HCT116 (cell line): ENCODE results near the gene DAGLA. TPM values are rescaled to one million over a fixed set of nuclear protein-coding genes. Genes with fewer than 3 reads are reported as not detected.

Source experiments
- ATAC-seq: fragments of 200-7000 bp; cut with Tn5 transposase; 2 replicates; pipeline ENCODE4 v1.9.1; 2020; ENCODE audit warnings: mild to moderate bottlenecking, moderate library complexity
- BruUV-seq: library from RNA; stranded (reverse); fragments of 400-500 nt; replicated peaks from 2 replicates; lab custom pipeline; 2021; lab: Mats Ljungman, UMichigan
- CTCF ChIA-PET: fragments of 300-600 bp; sonication (Branson Sonifier 250); formaldehyde crosslinking; loops from one replicate; lab custom pipeline; 2021; ENCODE audit warnings: antibody characterized with exemption; lab: Charles Lee
- POLR2A ChIA-PET: fragments of 300-600, 350-600 bp; sonication (Branson Sonifier 250); formaldehyde crosslinking; loops from one replicate; lab custom pipeline; 2021; ENCODE audit warnings: antibody characterized with exemption; lab: Charles Lee
- RAD21 ChIA-PET, 2 experiments: fragments of 300-600 bp; sonication (Branson Sonifier 250); formaldehyde crosslinking; loops; one replicate each; lab custom pipeline; 2023; ENCODE audit warnings: low total read pairs in 2 of 2; ENCODE audit not compliant: uncharacterized antibody in 2 of 2, unreplicated experiment in 2 of 2, low non-redundant PET in 1 of 2; lab: Charles Lee
- DNase-seq: peaks from one replicate; pipeline ENCODE4 v3.0.0-alpha.2; 2010; ENCODE audit warnings: low read depth, low spot score
- H2AFZ ChIP-seq: fragments of 200-600 bp; shearing (Covaris generic), sonication (generic); 2 replicates; pipeline ENCODE4 v1.6.1; 2017; ENCODE audit warnings: low read depth, mixed run types, mixed read lengths, antibody characterized with exemption, low read length; ENCODE audit not compliant: poor library complexity, severe bottlenecking
- H3K27ac ChIP-seq: 2 replicates; pipeline ENCODE4 v1.5.1; 2012; ENCODE audit warnings: low read depth, low read length
- H3K27me3 ChIP-seq: fragments of 200-600 bp; sonication (generic); 2 replicates; pipeline ENCODE4 v1.6.1; 2016; ENCODE audit warnings: mixed run types, low read length, mixed read lengths; ENCODE audit not compliant: insufficient read depth
- H3K36me3 ChIP-seq, 2 experiments: fragments of 200-500 bp in 1 of 2; fragments of 200-600 bp in 1 of 2; sonication (Bioruptor generic) in 1 of 2; sonication (generic) in 1 of 2; 2 replicates each; pipeline versions ENCODE4 v1.5.1 to v1.6.1; 2014 to 2016; ENCODE audit warnings: low read length in 2 of 2, inconsistent platforms in 1 of 2, mixed read lengths in 1 of 2, mixed run types in 1 of 2; ENCODE audit not compliant: insufficient read depth in 2 of 2, control insufficient read depth in 1 of 2
- H3K4me1 ChIP-seq, 2 experiments: fragments of 200-600 bp in 1 of 2; sonication (generic) in 1 of 2; 2 replicates each; pipeline versions ENCODE4 v1.5.1 to v1.6.1; 2012 to 2017; ENCODE audit warnings: low read length in 2 of 2, inconsistent platforms in 1 of 2, mild to moderate bottlenecking in 1 of 2, mixed read lengths in 1 of 2, mixed run types in 1 of 2, moderate library complexity in 1 of 2; ENCODE audit not compliant: insufficient read depth in 2 of 2, control insufficient read depth in 1 of 2
- H3K4me2 ChIP-seq: fragments of 200-600 bp; sonication (generic); 2 replicates; pipeline ENCODE4 v1.6.1; 2017; ENCODE audit warnings: mixed run types, low read length, mixed read lengths
- H3K4me3 ChIP-seq, 2 experiments: fragments of 200-600 bp in 1 of 2; sonication (generic) in 1 of 2; replicated peaks in 1 of 2; 2 replicates each; pipeline ENCODE4 v1.5.1; 2011 to 2016; ENCODE audit warnings: low read length in 2 of 2, control low read depth in 1 of 2, low read depth in 1 of 2, mild to moderate bottlenecking in 1 of 2, mixed read lengths in 1 of 2, mixed run types in 1 of 2
- H3K79me2 ChIP-seq: fragments of 200-600 bp; sonication (generic); 2 replicates; pipeline ENCODE4 v1.6.1; 2017; ENCODE audit warnings: mild to moderate bottlenecking, mixed run types, low read length, moderate library complexity, mixed read lengths; ENCODE audit not compliant: insufficient read depth
- H3K9ac ChIP-seq: fragments of 200-600 bp; sonication (generic); 2 replicates; pipeline ENCODE4 v1.6.1; 2016; ENCODE audit warnings: low read length, mixed read lengths
- H3K9me2 ChIP-seq: fragments of 200-600 bp; sonication (generic), shearing (Covaris generic); 2 replicates; pipeline ENCODE4 v1.6.1; 2017; ENCODE audit warnings: mixed run types, mild to moderate bottlenecking, moderate library complexity; ENCODE audit not compliant: insufficient read depth
- H3K9me3 ChIP-seq, 2 experiments: fragments of 200-500 bp in 1 of 2; fragments of 200-600 bp in 1 of 2; sonication (Bioruptor generic) in 1 of 2; sonication (generic) in 1 of 2; 2 replicates each; pipeline ENCODE4 v1.6.1; 2014 to 2017; ENCODE audit warnings: low read length in 2 of 2, mixed read lengths in 2 of 2, inconsistent platforms in 1 of 2, low read depth in 1 of 2, mild to moderate bottlenecking in 1 of 2, mixed run types in 1 of 2, moderate library complexity in 1 of 2; ENCODE audit not compliant: control insufficient read depth in 1 of 2, insufficient read depth in 1 of 2
- H4K20me1 ChIP-seq: fragments of 200-600 bp; sonication (generic), shearing (Covaris generic); 2 replicates; pipeline ENCODE4 v1.6.1; 2017; ENCODE audit warnings: mixed run types, mild to moderate bottlenecking, moderate library complexity; ENCODE audit not compliant: insufficient read depth
- ATF3 ChIP-seq: IDR thresholded peaks from 2 replicates; pipeline ENCODE4 v1.6.1; 2012
- CBX3 ChIP-seq: IDR thresholded peaks from 2 replicates; pipeline ENCODE4 v1.6.1; 2012; ENCODE audit warnings: low read depth
- CTCF ChIP-seq, 3 experiments: fragments of 200-600 bp in 1 of 3; sonication (generic) in 1 of 3; IDR thresholded peaks in 2 of 3; conservative IDR thresholded peaks in 1 of 3; 2 replicates each; pipeline ENCODE4 v1.5.1; 2012 to 2017; ENCODE audit warnings: low read depth in 2 of 3, low read length in 2 of 3, antibody characterized with exemption in 1 of 3, borderline replicate concordance in 1 of 3, control low read depth in 1 of 3, mild to moderate bottlenecking in 1 of 3, mixed read lengths in 1 of 3, mixed run types in 1 of 3, moderate library complexity in 1 of 3; ENCODE audit not compliant: insufficient read depth in 1 of 3
- EZH2 ChIP-seq: fragments of 200-600 bp; sonication (generic); IDR thresholded peaks from 2 replicates; pipeline ENCODE4 v1.6.1; 2017; ENCODE audit warnings: antibody characterized with exemption, mixed run types
- JUND ChIP-seq: IDR thresholded peaks from 2 replicates; pipeline ENCODE4 v1.6.1; 2012
- RAD21 ChIP-seq: IDR thresholded peaks from 2 replicates; pipeline ENCODE4 v1.6.1; 2012; ENCODE audit warnings: low read depth, mild to moderate bottlenecking
- SRF ChIP-seq: IDR thresholded peaks from 2 replicates; pipeline ENCODE4 v1.6.1; 2012; ENCODE audit warnings: low read depth
- YY1 ChIP-seq: IDR thresholded peaks from 2 replicates; pipeline ENCODE4 v1.6.1; 2011; ENCODE audit warnings: low read length, low read depth, moderate library complexity, mild to moderate bottlenecking; ENCODE audit not compliant: insufficient replicate concordance; ENCODE audit errors: extremely low read depth
- intact Hi-C: fragments of 100-400 bp; cut with micrococcal nuclease; formaldehyde crosslinking; loops from 2 replicates; pipeline ENCODE4 v1.10.0; 2022
- total RNA-seq: library from RNA; stranded (reverse); gene quantifications from one replicate; pipeline ENCODE4 v1.2.1, GENCODE V29; 2021; ENCODE audit not compliant: unreplicated experiment
- TF ChIP-seq, protein P1 (sequence below): IDR thresholded peaks from 2 replicates; pipeline ENCODE4 v1.6.1; 2012; ENCODE audit warnings: low read depth
- TF ChIP-seq, protein P2 (sequence below): IDR thresholded peaks from 2 replicates; pipeline ENCODE4 v1.6.1; 2011; ENCODE audit warnings: mild to moderate bottlenecking, low read length, moderate library complexity; ENCODE audit not compliant: insufficient replicate concordance; ENCODE audit errors: extremely low read depth

The DAGLA gene
- total RNA-seq, 1 experiment from 2014 or later = 2.7 TPM

DNA sequence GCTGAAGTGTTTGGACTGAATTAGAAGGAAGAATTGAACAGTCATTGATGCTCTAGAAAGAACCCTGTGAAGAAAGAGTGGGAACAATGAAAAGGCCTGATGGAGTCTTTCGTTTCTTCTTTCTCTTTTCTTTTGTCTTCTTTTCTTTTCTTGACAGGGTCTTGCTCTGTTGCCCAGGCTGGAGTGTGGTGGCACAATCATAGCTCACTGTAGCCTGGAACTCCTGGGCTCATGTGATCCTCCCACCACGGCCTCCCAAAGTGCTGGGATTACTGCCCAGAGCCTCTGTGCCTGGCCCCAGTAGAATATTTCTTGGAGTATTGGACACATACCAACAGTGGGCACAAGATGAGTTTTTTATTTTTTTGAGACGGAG, 113.6 kb downstream of the DAGLA start (continued):
- TF ChIP-seq, protein P1, sequence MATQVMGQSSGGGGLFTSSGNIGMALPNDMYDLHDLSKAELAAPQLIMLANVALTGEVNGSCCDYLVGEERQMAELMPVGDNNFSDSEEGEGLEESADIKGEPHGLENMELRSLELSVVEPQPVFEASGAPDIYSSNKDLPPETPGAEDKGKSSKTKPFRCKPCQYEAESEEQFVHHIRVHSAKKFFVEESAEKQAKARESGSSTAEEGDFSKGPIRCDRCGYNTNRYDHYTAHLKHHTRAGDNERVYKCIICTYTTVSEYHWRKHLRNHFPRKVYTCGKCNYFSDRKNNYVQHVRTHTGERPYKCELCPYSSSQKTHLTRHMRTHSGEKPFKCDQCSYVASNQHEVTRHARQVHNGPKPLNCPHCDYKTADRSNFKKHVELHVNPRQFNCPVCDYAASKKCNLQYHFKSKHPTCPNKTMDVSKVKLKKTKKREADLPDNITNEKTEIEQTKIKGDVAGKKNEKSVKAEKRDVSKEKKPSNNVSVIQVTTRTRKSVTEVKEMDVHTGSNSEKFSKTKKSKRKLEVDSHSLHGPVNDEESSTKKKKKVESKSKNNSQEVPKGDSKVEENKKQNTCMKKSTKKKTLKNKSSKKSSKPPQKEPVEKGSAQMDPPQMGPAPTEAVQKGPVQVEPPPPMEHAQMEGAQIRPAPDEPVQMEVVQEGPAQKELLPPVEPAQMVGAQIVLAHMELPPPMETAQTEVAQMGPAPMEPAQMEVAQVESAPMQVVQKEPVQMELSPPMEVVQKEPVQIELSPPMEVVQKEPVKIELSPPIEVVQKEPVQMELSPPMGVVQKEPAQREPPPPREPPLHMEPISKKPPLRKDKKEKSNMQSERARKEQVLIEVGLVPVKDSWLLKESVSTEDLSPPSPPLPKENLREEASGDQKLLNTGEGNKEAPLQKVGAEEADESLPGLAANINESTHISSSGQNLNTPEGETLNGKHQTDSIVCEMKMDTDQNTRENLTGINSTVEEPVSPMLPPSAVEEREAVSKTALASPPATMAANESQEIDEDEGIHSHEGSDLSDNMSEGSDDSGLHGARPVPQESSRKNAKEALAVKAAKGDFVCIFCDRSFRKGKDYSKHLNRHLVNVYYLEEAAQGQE = no peak

DNA sequence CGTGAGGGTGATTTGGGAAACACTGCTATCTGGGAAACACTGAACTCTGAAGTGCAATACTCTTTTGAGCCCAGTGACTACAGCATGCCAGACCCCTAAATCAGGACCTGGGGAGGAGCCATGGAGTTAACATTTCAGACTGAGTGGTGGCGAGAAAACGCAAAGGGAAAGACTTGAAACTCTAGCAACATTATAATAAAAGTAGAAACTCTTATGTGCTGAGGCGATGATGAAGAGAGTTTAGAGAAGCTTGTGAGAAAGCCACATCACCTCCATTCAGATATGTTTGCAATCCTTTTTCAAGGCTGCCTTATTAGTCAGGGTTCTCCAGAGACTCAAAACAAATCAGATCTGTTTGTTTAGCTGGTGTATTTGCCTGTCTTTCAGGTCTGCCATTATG, 114.4 kb downstream of the DAGLA start:
- H3K27me3 ChIP-seq = no peaks in the 10 kb centered on the region
- ChIA-PET POLR2A (interaction anchor here (2.8 kb wide), 1 partner anchor 20 kb away, joined by 14 read pairs; no protein-coding TSS in a partner anchor), RAD21 (no interaction called here), CTCF (no interaction called here)
- ATAC-seq (no peak), DNase-seq (no peak)
- peaks cover 15 to 52% of the 10 kb centered on the region in 2 experiments for H3K36me3 ChIP-seq
- H2AFZ ChIP-seq = no peak overlapping the region
- H3K9ac ChIP-seq = no peak overlapping the region
- BruUV-seq = no TSS peak
- H3K27ac ChIP-seq = no peak overlapping the region
- intact Hi-C loops = no loop called here
- H4K20me1 ChIP-seq = peaks cover 10% of the 10 kb centered on the region; the same call in 1 of the 2 replicates
- H3K9me2 ChIP-seq = no peaks in the 10 kb centered on the region
- no peak overlapping the region for H3K4me3 ChIP-seq
- H3K9me3 ChIP-seq = no peaks in the 10 kb centered on the region
- H3K79me2 ChIP-seq = peaks cover 92% of the 10 kb centered on the region
- TF ChIP-seq, protein P1 = no peak
- TF ChIP-seq EZH2 (no peak), SRF (no peak), CBX3 (no peak), CTCF (IDR thresholded peaks at IDR 0.05 in 2 of 3, conservative IDR thresholded peaks at IDR 0.05 in 1 of 3; ENCODE audit: borderline replicate concordance in 1 of 3, insufficient read depth in 1 of 3, low read depth in 2 of 3, low read length in 2 of 3) (no peak), JUND (no peak), YY1 (no peak), ATF3 (no peak), RAD21 (no peak)
- TF ChIP-seq, protein P2, sequence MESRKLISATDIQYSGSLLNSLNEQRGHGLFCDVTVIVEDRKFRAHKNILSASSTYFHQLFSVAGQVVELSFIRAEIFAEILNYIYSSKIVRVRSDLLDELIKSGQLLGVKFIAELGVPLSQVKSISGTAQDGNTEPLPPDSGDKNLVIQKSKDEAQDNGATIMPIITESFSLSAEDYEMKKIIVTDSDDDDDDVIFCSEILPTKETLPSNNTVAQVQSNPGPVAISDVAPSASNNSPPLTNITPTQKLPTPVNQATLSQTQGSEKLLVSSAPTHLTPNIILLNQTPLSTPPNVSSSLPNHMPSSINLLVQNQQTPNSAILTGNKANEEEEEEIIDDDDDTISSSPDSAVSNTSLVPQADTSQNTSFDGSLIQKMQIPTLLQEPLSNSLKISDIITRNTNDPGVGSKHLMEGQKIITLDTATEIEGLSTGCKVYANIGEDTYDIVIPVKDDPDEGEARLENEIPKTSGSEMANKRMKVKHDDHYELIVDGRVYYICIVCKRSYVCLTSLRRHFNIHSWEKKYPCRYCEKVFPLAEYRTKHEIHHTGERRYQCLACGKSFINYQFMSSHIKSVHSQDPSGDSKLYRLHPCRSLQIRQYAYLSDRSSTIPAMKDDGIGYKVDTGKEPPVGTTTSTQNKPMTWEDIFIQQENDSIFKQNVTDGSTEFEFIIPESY = no peak
- H3K4me2 ChIP-seq = 0 out of 2 replicates have a peak overlapping the region, but pooled peaks have one; percentile 20
- H3K4me1 ChIP-seq = peaks cover 4 to 16% of the 10 kb centered on the region in 2 experiments; a peak in 2 of 4 replicates
